ENCODE results near the gene RAD23B. TPM values are rescaled to one million over a fixed set of nuclear protein-coding genes. Genes with fewer than 3 reads are reported as not detected.

The RAD23B gene
- total and polyA plus RNA-seq, 4 donors, result 69.8 to 130 (median 97.5) TPM

- H3K27ac ChIP-seq (ENCODE audit: low read depth, low read length), result no peak overlapping the region
- H3K27me3 ChIP-seq (ENCODE audit: control insufficient read depth, insufficient read depth, low read length), result no peaks in the 10 kb centered on the region
- H3K36me3 ChIP-seq (ENCODE audit: control insufficient read depth, insufficient read depth, low read length), result no peaks in the 10 kb centered on the region
- no peak for DNase-seq (ENCODE audit: low read depth in 4 of 6, low spot score in 6 of 6)
- WGBS (ENCODE audit: insufficient coverage), result 100% methylated on average over 1 of the region's 5 CpGs
- H3K9me3 ChIP-seq (ENCODE audit: control insufficient read depth, insufficient read depth, low read length), result no peaks in the 10 kb centered on the region
- H3K4me1 ChIP-seq (ENCODE audit: control insufficient read depth, insufficient read depth, low read length), result no peaks in the 10 kb centered on the region
- H3K4me3 ChIP-seq (ENCODE audit: low read depth, low read length), result no peak overlapping the region
These were observed 5.9 kb upstream of the RAD23B start for GRCh38 chr9:107276966-107277710.

- Histone ChIP-seq H3K4me3 (ENCODE audit: low read depth, low read length) (no peak overlapping the region), H3K4me1 (ENCODE audit: control insufficient read depth, insufficient read depth, low read length) (no peaks in the 10 kb centered on the region), H3K27me3 (ENCODE audit: control insufficient read depth, insufficient read depth, low read length) (no peaks in the 10 kb centered on the region), H3K27ac (ENCODE audit: low read depth, low read length) (no peak overlapping the region), H3K36me3 (ENCODE audit: control insufficient read depth, insufficient read depth, low read length) (no peaks in the 10 kb centered on the region), H3K9me3 (ENCODE audit: control insufficient read depth, insufficient read depth, low read length) (no peaks in the 10 kb centered on the region)
- no peak for DNase-seq (ENCODE audit: low read depth in 4 of 6, low spot score in 6 of 6)
- 100% methylated on average over 3 of the region's 5 CpGs for WGBS (ENCODE audit: insufficient coverage)
These were observed 5.3 kb upstream of the RAD23B start for GRCh38 chr9:107277801-107278200.

GRCh38 chr9:107279086-107279485, 4.0 kb upstream of the RAD23B start:
- no peaks in the 10 kb centered on the region for H3K9me3 ChIP-seq (ENCODE audit: control insufficient read depth, insufficient read depth, low read length)
- H3K4me1 ChIP-seq (ENCODE audit: control insufficient read depth, insufficient read depth, low read length), result no peaks in the 10 kb centered on the region
- peaks cover 4% of the 10 kb centered on the region for H3K36me3 ChIP-seq (ENCODE audit: control insufficient read depth, insufficient read depth, low read length)
- no peak for DNase-seq (ENCODE audit: low read depth in 4 of 6, low spot score in 6 of 6)
- H3K27ac ChIP-seq (ENCODE audit: low read depth, low read length), result no peak overlapping the region
- no peaks in the 10 kb centered on the region for H3K27me3 ChIP-seq (ENCODE audit: control insufficient read depth, insufficient read depth, low read length)
- no peak overlapping the region for H3K4me3 ChIP-seq (ENCODE audit: low read depth, low read length)
- 100% methylated on average over 3 of the region's 7 CpGs for WGBS (ENCODE audit: insufficient coverage)

GRCh38 chr9:107280543-107280942, 2.5 kb upstream of the RAD23B start:
- Histone ChIP-seq H3K27ac (ENCODE audit: low read depth, low read length) (no peak overlapping the region), H3K4me1 (ENCODE audit: control insufficient read depth, insufficient read depth, low read length) (no peaks in the 10 kb centered on the region), H3K4me3 (ENCODE audit: low read depth, low read length) (no peak overlapping the region), H3K27me3 (ENCODE audit: control insufficient read depth, insufficient read depth, low read length) (no peaks in the 10 kb centered on the region), H3K36me3 (ENCODE audit: control insufficient read depth, insufficient read depth, low read length) (peaks cover 4% of the 10 kb centered on the region), H3K9me3 (ENCODE audit: control insufficient read depth, insufficient read depth, low read length) (no peaks in the 10 kb centered on the region)
- DNase-seq (ENCODE audit: low read depth in 4 of 6, low spot score in 6 of 6), result no peak
- 94% methylated on average over 2 of the region's 3 CpGs for WGBS (ENCODE audit: insufficient coverage)

GRCh38 chr9:107281184-107281583, 1.9 kb upstream of the RAD23B start:
- no peaks in the 10 kb centered on the region for H3K4me1 ChIP-seq (ENCODE audit: control insufficient read depth, insufficient read depth, low read length)
- H3K27me3 ChIP-seq (ENCODE audit: control insufficient read depth, insufficient read depth, low read length), result no peaks in the 10 kb centered on the region
- no peak overlapping the region for H3K27ac ChIP-seq (ENCODE audit: low read depth, low read length)
- H3K9me3 ChIP-seq (ENCODE audit: control insufficient read depth, insufficient read depth, low read length), result no peaks in the 10 kb centered on the region
- DNase-seq (ENCODE audit: low read depth in 4 of 6, low spot score in 6 of 6), result no peak
- peaks cover 4% of the 10 kb centered on the region for H3K36me3 ChIP-seq (ENCODE audit: control insufficient read depth, insufficient read depth, low read length)
- 86% methylated on average over 1 of the region's 1 CpG for WGBS (ENCODE audit: insufficient coverage)
- H3K4me3 ChIP-seq (ENCODE audit: low read depth, low read length), result no peak overlapping the region

- DNase-seq (ENCODE audit: low read depth in 4 of 6, low spot score in 6 of 6), result peak in 1 of 6 donors; percentile 4
- 11% methylated on average over 7 of the region's 13 CpGs for WGBS (ENCODE audit: insufficient coverage)
- Histone ChIP-seq H3K9me3 (ENCODE audit: control insufficient read depth, insufficient read depth, low read length) (no peaks in the 10 kb centered on the region), H3K36me3 (ENCODE audit: control insufficient read depth, insufficient read depth, low read length) (peaks cover 4% of the 10 kb centered on the region), H3K4me1 (ENCODE audit: control insufficient read depth, insufficient read depth, low read length) (no peaks in the 10 kb centered on the region), H3K4me3 (ENCODE audit: low read depth, low read length) (peak overlapping the region; percentile 85), H3K27ac (ENCODE audit: low read depth, low read length) (peak overlapping the region; percentile 87), H3K27me3 (ENCODE audit: control insufficient read depth, insufficient read depth, low read length) (no peaks in the 10 kb centered on the region)
These were observed 984 bp upstream of the RAD23B start for GRCh38 chr9:107281922-107282667.

- no peaks in the 10 kb centered on the region for H3K27me3 ChIP-seq (ENCODE audit: control insufficient read depth, insufficient read depth, low read length)
- WGBS (ENCODE audit: insufficient coverage), result under 1% methylated on average over 45 of the region's 55 CpGs
- H3K4me3 ChIP-seq (ENCODE audit: low read depth, low read length), result peak overlapping the region; percentile 85
- peak; percentile 13 to 80 (median 50) for DNase-seq (ENCODE audit: low read depth in 4 of 6, low spot score in 6 of 6)
- H3K4me1 ChIP-seq (ENCODE audit: control insufficient read depth, insufficient read depth, low read length), result no peaks in the 10 kb centered on the region
- peaks cover 4% of the 10 kb centered on the region for H3K36me3 ChIP-seq (ENCODE audit: control insufficient read depth, insufficient read depth, low read length)
- H3K9me3 ChIP-seq (ENCODE audit: control insufficient read depth, insufficient read depth, low read length), result no peaks in the 10 kb centered on the region
- peak overlapping the region; percentile 94 for H3K27ac ChIP-seq (ENCODE audit: low read depth, low read length)
These were observed 841 bp downstream of the RAD23B start for GRCh38 chr9:107283623-107284616.

GRCh38 chr9:107284636-107285035, 1.6 kb downstream of the RAD23B start:
- H3K27me3 ChIP-seq (ENCODE audit: control insufficient read depth, insufficient read depth, low read length), result no peaks in the 10 kb centered on the region
- no peaks in the 10 kb centered on the region for H3K9me3 ChIP-seq (ENCODE audit: control insufficient read depth, insufficient read depth, low read length)
- peak in 2 of 6 donors; percentile 7 to 18 for DNase-seq (ENCODE audit: low read depth in 4 of 6, low spot score in 6 of 6)
- no peaks in the 10 kb centered on the region for H3K4me1 ChIP-seq (ENCODE audit: control insufficient read depth, insufficient read depth, low read length)
- H3K36me3 ChIP-seq (ENCODE audit: control insufficient read depth, insufficient read depth, low read length), result peaks cover 4% of the 10 kb centered on the region
- peak overlapping the region; percentile 94 for H3K27ac ChIP-seq (ENCODE audit: low read depth, low read length)
- peak overlapping the region; percentile 85 for H3K4me3 ChIP-seq (ENCODE audit: low read depth, low read length)
- 17% methylated on average over 1 of the region's 6 CpGs for WGBS (ENCODE audit: insufficient coverage)

- Histone ChIP-seq H3K4me3 (ENCODE audit: low read depth, low read length) (peak overlapping the region; percentile 85), H3K4me1 (ENCODE audit: control insufficient read depth, insufficient read depth, low read length) (no peaks in the 10 kb centered on the region), H3K36me3 (ENCODE audit: control insufficient read depth, insufficient read depth, low read length) (peaks cover 4% of the 10 kb centered on the region), H3K9me3 (ENCODE audit: control insufficient read depth, insufficient read depth, low read length) (no peaks in the 10 kb centered on the region), H3K27me3 (ENCODE audit: control insufficient read depth, insufficient read depth, low read length) (no peaks in the 10 kb centered on the region), H3K27ac (ENCODE audit: low read depth, low read length) (peak overlapping the region; percentile 94)
- 6% methylated on average over 3 of the region's 6 CpGs for WGBS (ENCODE audit: insufficient coverage)
- peak in 1 of 6 donors; percentile 7 for DNase-seq (ENCODE audit: low read depth in 4 of 6, low spot score in 6 of 6)
These were observed 2.2 kb downstream of the RAD23B start for GRCh38 chr9:107285286-107285685.

Measured in spinal cord (tissue), 10 donors.